GM23338 (cell line): ENCODE results near the gene CD300LB. TPM values are rescaled to one million over a fixed set of nuclear protein-coding genes. Genes with fewer than 3 reads are reported as not detected.
"Not testable (repeated sequence)": the region's sequence is repeated elsewhere in the genome, so short reads cannot be mapped to it uniquely, and the experiment has no call there.

ENCODE experiments used
- ATAC-seq: fragments of 200-7000 bp; cut with Tn5 transposase; 3 replicates; pipeline ENCODE4 v1.9.1; 2020
- DNase-seq: peaks from one replicate; pipeline ENCODE4 v3.0.0-alpha.2; 2015; ENCODE audit warnings: low spot score
- H2AFZ ChIP-seq: fragments of 200-600 bp; sonication (generic); 2 replicates; pipeline ENCODE4 v1.8.0; 2016; ENCODE audit warnings: antibody characterized with exemption, mild to moderate bottlenecking, moderate library complexity
- H3F3A ChIP-seq: fragments of 200-600 bp; sonication (generic); replicated peaks from 2 replicates; pipeline ENCODE4 v1.8.0; 2017; ENCODE audit warnings: antibody characterized with exemption, mixed run types, low read depth
- H3K27ac ChIP-seq: fragments of 200-600 bp; sonication (generic); 2 replicates; pipeline ENCODE4 v1.6.1; 2016; ENCODE audit warnings: low read depth
- H3K27me3 ChIP-seq: fragments of 200-600 bp; sonication (generic); 2 replicates; pipeline ENCODE4 v1.8.0; 2016; ENCODE audit warnings: mild to moderate bottlenecking, mixed run types, moderate library complexity; ENCODE audit not compliant: insufficient read depth
- H3K36me3 ChIP-seq: fragments of 200-600 bp; sonication (generic); 2 replicates; pipeline ENCODE4 v1.8.0; 2016; ENCODE audit warnings: mild to moderate bottlenecking; ENCODE audit not compliant: insufficient read depth
- H3K4me1 ChIP-seq: fragments of 200-600 bp; sonication (generic); 2 replicates; pipeline ENCODE4 v1.8.0; 2016; ENCODE audit warnings: mild to moderate bottlenecking, moderate library complexity; ENCODE audit not compliant: insufficient read depth
- H3K4me2 ChIP-seq: fragments of 200-600 bp; sonication (generic); 2 replicates; pipeline ENCODE4 v1.7.1; 2017; ENCODE audit warnings: mixed run types
- H3K4me3 ChIP-seq: fragments of 200-600 bp; sonication (generic); 2 replicates; pipeline ENCODE4 v1.6.1; 2016; ENCODE audit warnings: mixed run types
- H3K79me2 ChIP-seq: fragments of 200-600 bp; sonication (generic); replicated peaks from 2 replicates; pipeline ENCODE4 v1.8.0; 2017; ENCODE audit warnings: mild to moderate bottlenecking; ENCODE audit not compliant: insufficient read depth
- H3K9me2 ChIP-seq: fragments of 200-600 bp; sonication (generic); 2 replicates; pipeline ENCODE4 v1.8.0; 2017; ENCODE audit not compliant: insufficient read depth
- H4K20me1 ChIP-seq: fragments of 200-600 bp; sonication (generic); replicated peaks from 2 replicates; pipeline ENCODE4 v1.8.0; 2017; ENCODE audit warnings: mild to moderate bottlenecking; ENCODE audit not compliant: insufficient read depth
- H3K27ac Mint-ChIP-seq: 2 replicates; pipeline ENCODE4 v1.8.0; 2020; ENCODE audit warnings: inconsistent platforms, mild to moderate bottlenecking, moderate library complexity, mixed read lengths
- H3K27me3 Mint-ChIP-seq: 3 replicates; pipeline ENCODE4 v1.8.0; 2022; ENCODE audit warnings: low read depth, mild to moderate bottlenecking, moderate library complexity, mixed read lengths, inconsistent platforms; ENCODE audit not compliant: insufficient read depth, poor library complexity
- H3K36me3 Mint-ChIP-seq: 3 replicates; pipeline ENCODE4 v1.8.0; 2021; ENCODE audit warnings: low read depth, mild to moderate bottlenecking, inconsistent platforms, moderate library complexity, mixed read lengths
- H3K4me1 Mint-ChIP-seq: 3 replicates; pipeline ENCODE4 v1.8.0; 2020; ENCODE audit warnings: mild to moderate bottlenecking, inconsistent platforms, mixed read lengths
- H3K4me3 Mint-ChIP-seq: 3 replicates; pipeline ENCODE4 v1.8.0; 2021; ENCODE audit warnings: moderate library complexity, mild to moderate bottlenecking, inconsistent platforms, mixed read lengths
- H3K9me3 Mint-ChIP-seq: 3 replicates; pipeline ENCODE4 v1.8.0; 2020; ENCODE audit warnings: moderate library complexity, mild to moderate bottlenecking, inconsistent platforms, mixed read lengths
- EZH2 ChIP-seq: fragments of 200-600 bp; sonication (generic); IDR thresholded peaks from one replicate; pipeline ENCODE4 v1.8.0; 2017; ENCODE audit warnings: antibody characterized with exemption, mild to moderate bottlenecking, low read depth; ENCODE audit not compliant: unreplicated experiment
- JUNB ChIP-seq: IDR thresholded peaks from one replicate; pipeline ENCODE4 v1.6.1; 2016; ENCODE audit warnings: antibody characterized with exemption; ENCODE audit not compliant: unreplicated experiment
- POLR2AphosphoS5 ChIP-seq: IDR thresholded peaks from 2 replicates; pipeline ENCODE4 v1.6.1; 2016; ENCODE audit warnings: antibody characterized with exemption, low read depth
- polyA plus RNA-seq: library from polyadenylated mRNA; unstranded; fragments of >200 nt; fragmentation: Nextera tagmentation; extraction: Ambion mirVana; gene quantifications from 2 replicates; pipeline ENCODE4 v1.2.1, GENCODE V29; 2016
- total RNA-seq: library from RNA; depleted of rRNA; stranded (reverse); fragments of >200 nt; shearing (Covaris generic); gene quantifications from 2 replicates; pipeline ENCODE4 v1.2.3, GENCODE V29; 2014
- TF ChIP-seq, protein P1 (sequence below): fragments of 250-450 bp; sonication (Bioruptor Pico); IDR thresholded peaks from 2 replicates; pipeline ENCODE4 v1.5.0; 2020; ENCODE audit warnings: mild to moderate bottlenecking, moderate library complexity
- TF ChIP-seq, protein P2 (sequence below), 2 experiments: fragments of 200-600 bp in 1 of 2; sonication (generic) in 1 of 2; conservative IDR thresholded peaks; 2 replicates each; pipeline versions ENCODE4 v1.5.1 to v1.6.1; 2016 to 2017; ENCODE audit warnings: antibody characterized with exemption in 2 of 2, low read depth in 2 of 2, mild to moderate bottlenecking in 2 of 2, moderate library complexity in 1 of 2

The CD300LB gene
- total and polyA plus RNA-seq, 2 experiments from 2014 or later, result not detected

DNA sequence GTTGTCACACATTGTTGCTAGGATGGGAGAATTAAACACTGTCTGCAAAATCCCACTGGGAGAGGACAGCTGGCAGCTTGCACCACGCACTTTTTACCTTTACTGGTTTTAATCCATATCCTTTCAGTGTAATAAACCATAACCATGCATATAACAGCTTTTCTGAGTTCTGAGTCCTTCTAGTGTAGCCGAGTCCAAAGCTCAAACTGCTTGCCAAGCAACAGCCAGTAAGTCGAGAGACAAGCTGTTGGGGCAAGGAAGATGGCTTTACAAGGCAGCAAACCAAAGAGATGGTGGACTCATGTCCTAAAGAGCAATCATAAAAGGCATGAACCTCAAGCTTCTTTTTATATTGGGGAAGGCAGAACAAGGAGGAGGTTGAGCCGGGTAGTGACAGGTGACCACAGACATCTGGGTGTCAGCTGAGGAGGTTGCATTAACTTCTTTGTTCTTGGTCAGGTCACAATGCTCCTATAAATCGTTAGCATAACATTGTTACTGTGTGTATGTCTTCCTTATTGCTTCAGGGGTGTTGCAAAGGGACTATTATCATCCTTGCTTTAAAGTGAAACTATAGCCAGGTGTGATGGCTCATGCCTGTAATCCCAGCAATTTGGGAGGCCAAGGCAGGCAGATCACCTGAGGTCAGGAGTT lies 43.3 kb upstream of the CD300LB start (continued):
- TF ChIP-seq, protein P1, sequence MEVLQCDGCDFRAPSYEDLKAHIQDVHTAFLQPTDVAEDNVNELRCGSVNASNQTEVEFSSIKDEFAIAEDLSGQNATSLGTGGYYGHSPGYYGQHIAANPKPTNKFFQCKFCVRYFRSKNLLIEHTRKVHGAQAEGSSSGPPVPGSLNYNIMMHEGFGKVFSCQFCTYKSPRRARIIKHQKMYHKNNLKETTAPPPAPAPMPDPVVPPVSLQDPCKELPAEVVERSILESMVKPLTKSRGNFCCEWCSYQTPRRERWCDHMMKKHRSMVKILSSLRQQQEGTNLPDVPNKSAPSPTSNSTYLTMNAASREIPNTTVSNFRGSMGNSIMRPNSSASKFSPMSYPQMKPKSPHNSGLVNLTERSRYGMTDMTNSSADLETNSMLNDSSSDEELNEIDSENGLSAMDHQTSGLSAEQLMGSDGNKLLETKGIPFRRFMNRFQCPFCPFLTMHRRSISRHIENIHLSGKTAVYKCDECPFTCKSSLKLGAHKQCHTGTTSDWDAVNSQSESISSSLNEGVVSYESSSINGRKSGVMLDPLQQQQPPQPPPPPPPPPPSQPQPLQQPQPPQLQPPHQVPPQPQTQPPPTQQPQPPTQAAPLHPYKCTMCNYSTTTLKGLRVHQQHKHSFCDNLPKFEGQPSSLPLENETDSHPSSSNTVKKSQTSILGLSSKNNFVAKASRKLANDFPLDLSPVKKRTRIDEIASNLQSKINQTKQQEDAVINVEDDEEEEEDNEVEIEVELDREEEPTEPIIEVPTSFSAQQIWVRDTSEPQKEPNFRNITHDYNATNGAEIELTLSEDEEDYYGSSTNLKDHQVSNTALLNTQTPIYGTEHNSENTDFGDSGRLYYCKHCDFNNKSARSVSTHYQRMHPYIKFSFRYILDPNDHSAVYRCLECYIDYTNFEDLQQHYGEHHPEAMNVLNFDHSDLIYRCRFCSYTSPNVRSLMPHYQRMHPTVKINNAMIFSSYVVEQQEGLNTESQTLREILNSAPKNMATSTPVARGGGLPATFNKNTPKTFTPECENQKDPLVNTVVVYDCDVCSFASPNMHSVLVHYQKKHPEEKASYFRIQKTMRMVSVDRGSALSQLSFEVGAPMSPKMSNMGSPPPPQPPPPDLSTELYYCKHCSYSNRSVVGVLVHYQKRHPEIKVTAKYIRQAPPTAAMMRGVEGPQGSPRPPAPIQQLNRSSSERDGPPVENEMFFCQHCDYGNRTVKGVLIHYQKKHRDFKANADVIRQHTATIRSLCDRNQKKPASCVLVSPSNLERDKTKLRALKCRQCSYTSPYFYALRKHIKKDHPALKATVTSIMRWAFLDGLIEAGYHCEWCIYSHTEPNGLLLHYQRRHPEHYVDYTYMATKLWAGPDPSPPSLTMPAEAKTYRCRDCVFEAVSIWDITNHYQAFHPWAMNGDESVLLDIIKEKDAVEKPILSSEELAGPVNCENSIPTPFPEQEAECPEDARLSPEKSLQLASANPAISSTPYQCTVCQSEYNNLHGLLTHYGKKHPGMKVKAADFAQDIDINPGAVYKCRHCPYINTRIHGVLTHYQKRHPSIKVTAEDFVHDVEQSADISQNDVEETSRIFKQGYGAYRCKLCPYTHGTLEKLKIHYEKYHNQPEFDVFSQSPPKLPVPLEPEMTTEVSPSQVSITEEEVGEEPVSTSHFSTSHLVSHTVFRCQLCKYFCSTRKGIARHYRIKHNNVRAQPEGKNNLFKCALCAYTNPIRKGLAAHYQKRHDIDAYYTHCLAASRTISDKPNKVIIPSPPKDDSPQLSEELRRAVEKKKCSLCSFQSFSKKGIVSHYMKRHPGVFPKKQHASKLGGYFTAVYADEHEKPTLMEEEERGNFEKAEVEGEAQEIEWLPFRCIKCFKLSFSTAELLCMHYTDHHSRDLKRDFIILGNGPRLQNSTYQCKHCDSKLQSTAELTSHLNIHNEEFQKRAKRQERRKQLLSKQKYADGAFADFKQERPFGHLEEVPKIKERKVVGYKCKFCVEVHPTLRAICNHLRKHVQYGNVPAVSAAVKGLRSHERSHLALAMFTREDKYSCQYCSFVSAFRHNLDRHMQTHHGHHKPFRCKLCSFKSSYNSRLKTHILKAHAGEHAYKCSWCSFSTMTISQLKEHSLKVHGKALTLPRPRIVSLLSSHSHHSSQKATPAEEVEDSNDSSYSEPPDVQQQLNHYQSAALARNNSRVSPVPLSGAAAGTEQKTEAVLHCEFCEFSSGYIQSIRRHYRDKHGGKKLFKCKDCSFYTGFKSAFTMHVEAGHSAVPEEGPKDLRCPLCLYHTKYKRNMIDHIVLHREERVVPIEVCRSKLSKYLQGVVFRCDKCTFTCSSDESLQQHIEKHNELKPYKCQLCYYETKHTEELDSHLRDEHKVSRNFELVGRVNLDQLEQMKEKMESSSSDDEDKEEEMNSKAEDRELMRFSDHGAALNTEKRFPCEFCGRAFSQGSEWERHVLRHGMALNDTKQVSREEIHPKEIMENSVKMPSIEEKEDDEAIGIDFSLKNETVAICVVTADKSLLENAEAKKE (CRISPR knock-in tag), result no peak
- TF ChIP-seq JUNB (no peak), POLR2AphosphoS5 (no peak), EZH2 (no peak)
- TF ChIP-seq, protein P2, sequence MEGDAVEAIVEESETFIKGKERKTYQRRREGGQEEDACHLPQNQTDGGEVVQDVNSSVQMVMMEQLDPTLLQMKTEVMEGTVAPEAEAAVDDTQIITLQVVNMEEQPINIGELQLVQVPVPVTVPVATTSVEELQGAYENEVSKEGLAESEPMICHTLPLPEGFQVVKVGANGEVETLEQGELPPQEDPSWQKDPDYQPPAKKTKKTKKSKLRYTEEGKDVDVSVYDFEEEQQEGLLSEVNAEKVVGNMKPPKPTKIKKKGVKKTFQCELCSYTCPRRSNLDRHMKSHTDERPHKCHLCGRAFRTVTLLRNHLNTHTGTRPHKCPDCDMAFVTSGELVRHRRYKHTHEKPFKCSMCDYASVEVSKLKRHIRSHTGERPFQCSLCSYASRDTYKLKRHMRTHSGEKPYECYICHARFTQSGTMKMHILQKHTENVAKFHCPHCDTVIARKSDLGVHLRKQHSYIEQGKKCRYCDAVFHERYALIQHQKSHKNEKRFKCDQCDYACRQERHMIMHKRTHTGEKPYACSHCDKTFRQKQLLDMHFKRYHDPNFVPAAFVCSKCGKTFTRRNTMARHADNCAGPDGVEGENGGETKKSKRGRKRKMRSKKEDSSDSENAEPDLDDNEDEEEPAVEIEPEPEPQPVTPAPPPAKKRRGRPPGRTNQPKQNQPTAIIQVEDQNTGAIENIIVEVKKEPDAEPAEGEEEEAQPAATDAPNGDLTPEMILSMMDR (conservative IDR thresholded peaks at IDR 0.05; ENCODE audit: low read depth in 2 of 2), result no peak

DNA sequence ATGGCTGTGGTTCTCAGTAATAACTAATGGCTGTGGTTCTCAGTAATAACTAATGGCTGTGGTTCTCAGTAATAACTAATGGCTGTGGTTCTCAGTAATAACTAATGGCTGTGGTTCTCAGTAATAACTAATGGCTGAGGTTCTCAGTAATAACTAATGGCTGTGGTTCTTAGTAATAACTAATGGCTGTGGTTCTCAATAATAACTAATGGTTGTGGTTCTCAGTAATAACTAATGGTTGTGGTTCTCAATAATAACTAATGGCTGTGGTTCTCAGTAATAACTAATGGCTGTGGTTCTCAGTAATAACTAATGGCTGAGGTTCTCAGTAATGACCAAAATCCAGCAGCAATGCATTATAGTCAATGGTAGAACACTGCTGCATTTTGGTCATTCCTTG lies 42.4 kb upstream of the CD300LB start:
- H4K20me1 ChIP-seq, H3K79me2 ChIP-seq, H3K9me3 Mint-ChIP-seq, DNase-seq, H3K4me1 Mint-ChIP-seq, H3K9me2 ChIP-seq, H3K27me3 Mint-ChIP-seq, H3K4me1 ChIP-seq, H3K27me3 ChIP-seq, H2AFZ ChIP-seq, ATAC-seq, H3K36me3 Mint-ChIP-seq, H3K4me3 ChIP-seq, H3K36me3 ChIP-seq, H3F3A ChIP-seq, H3K4me2 ChIP-seq, H3K27ac Mint-ChIP-seq, H3K27ac ChIP-seq, H3K4me3 Mint-ChIP-seq: not testable (repeated sequence)
